ENCODE measurements around the gene EBF3. TPM values are rescaled to one million over a fixed set of nuclear protein-coding genes. Genes with fewer than 3 reads are reported as not detected.

EBF3 gene
- total RNA-seq, 1 donor from 2014 or later = 21.9 TPM

DNA sequence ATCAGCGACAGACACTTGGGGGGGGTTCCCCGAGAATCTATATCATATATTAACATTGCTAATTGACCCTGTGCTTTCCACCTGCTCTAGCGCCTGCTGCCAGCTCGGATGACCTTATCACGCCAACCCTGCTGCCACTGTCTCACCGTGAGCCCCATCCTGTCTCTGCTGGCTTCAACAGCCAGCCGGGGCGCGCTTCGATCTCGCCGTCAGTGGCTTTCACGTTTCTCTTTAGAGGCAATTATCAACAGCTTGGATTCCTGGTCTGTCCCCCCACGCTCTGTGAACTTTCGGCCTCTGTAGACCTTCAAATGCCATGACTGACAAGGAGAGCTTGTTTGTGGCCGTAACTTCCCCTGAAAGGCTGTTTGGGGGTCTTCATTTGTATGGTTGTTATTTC is 123.0 kb downstream of the EBF3 start:
- DNase-seq (ENCODE audit: low read depth) = no peak

DNA sequence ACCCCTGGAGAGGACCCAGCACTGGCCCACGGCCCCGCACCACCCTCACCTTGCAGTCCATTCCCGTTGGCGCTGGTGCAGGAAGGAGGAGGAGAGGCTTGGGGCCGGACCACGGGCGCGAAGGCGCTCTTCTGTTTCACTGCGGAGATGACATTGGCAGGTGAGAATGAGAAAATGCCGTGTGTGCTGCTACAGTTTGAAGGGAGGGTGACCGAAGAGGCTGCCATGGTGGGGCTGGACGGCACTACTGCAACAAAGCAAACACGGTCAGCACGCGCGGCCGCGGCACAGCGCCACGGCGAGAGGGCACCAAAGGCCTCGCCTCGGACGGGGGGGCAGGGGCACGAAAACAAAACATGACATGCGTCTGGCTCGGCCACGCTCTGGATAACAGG is 123.9 kb downstream of the EBF3 start:
- DNase-seq (ENCODE audit: low read depth) = no peak

DNA sequence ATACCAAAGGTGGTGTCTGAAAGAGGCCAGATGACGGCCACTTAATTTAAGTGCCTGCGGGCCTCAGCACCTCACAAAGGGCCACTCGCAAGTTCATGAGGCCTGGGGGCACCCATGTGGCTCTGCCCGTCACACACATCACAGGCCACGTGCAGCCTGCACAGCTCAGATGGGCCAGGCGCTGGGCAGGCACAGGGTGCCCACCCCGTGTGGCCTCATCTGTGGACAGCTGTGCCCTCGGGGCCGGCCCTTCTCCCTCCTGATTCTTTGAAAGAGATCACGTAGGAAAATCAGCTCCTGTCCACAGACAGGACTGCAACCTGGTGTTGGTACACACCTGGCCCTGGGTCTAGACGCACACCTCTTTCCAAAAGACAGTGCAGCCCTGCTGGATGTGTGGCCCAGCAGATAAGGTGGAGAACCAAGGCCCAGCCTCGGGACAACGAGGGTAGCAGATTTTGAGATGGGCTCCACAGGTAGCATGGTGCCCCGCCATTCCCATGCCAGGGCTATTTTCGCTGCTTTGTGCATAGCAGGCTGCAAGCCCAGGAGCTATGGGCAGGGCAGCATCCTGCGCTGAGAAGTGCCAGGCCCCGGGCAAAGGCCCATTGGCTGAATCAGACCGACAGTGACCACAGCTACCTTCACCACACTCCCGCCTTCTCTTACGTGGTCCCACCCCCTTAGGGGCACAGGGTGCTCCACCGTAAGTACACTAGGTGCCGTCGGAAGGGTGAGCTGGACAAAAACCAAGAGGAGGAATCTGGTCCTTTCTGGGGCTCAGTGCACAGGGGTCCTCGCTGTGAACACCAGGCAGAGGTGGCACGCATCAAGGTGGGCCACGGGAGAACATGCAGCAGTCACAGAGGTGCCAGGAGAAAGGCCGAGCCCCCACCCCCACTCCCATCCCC is 124.5 kb downstream of the EBF3 start:
- DNase-seq (ENCODE audit: low read depth) = no peak

DNA sequence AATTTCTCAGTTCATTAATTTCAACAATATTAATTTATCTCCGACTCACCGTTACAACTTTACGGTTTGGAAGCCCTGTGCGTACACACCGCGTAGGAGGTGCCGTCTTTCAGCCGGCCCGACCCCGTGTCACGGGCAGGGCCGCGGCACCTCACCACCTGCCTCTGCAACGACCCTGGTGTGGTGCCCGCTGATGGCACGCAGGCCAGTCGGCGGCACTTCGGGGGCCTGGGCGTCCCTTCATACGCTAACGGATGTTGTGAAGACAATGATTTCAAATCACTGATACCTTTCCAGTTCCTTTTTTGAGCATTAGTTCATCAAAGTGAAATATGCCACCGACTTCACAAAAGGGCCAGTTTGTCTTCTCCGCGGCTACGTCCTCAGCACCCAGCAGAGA is 125.3 kb downstream of the EBF3 start:
- DNase-seq (ENCODE audit: low read depth) = no peak

DNA sequence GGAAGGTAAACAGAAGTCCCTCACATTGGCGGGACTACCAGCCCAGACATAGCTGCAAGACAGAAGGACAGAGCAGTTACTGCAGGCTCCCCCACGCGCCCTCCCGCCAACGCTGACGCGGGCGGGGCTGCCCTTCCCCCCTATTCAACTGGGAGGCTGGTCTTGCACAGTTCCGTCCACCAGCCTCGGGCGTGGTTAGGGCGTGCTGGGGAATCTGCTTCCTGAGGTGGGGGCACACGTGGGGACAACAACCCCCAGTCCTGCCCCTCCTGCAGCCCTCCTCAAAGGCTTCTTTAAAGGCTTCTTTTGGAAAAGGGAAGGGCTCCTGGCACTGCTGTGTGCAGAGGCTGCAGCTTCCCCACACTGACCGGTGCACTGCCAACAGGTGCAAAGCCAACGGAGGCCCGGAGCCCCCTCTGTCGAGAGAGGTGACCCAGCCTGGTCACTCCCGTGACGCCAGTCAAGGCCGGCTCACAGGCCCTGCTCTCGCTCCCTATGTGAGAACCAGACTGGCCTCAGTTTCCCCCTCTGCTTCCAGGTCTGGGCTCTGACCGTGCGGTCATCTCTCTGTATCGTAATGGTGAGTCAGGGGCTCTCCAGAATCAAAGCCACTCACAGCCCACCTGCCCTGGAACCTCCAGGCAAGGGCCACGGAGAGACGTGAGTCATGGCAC is 126.0 kb downstream of the EBF3 start:
- DNase-seq (ENCODE audit: low read depth) = no peak

DNA sequence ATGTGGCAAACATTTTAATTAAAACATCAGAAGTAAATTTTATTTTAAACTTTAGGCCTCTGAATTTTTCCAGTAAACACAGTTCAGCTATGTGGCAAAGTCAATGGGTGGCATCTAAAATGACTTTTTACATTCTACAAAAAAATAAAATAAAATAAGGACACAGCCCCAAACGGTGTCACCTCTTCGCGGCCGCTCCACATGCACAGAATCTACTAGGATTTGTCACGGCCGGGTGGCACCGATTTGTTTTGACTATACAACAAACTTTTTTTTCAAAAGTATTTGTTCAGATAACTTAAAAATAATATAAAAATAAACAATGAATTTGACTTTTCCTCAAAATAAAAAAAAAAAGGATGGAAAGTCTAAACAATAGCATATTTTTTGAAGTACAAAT is 127.8 kb downstream of the EBF3 start:
- DNase-seq (ENCODE audit: low read depth) = no peak

DNA sequence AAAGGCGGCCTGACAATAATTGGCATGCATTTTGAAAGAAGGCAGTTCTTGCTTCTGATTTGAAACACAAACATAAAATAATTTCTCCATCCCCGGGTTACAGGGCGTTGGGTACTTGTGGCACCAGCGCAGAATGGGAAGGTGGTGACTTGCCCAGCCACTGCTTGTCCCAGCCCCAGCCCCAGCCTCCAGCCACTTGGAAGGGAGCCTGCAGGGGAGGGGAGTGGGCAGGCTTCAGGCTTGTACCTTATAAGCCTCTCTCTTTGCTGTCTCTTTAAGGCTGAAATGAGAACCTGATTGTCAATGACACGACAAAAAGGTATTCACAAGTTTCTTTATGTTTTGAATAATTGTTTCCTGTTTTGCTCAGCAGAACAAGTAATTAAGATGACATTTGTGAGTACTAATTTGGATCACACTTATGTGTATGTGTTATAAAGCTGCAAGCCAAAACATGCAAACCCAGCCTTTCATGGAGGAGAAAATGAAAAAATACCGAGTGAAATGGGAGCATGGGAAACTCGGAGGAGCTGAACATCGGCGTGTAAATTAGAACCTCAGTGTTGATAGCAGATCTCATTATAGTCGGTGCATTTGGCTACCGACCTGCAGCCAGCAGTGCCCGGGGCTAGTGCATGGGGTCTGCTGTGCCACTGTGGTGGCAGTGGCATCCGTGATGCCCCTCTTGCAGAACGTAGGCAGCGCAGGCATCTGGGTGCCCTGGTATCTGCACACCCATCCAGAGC is 129.9 kb downstream of the EBF3 start:
- DNase-seq (ENCODE audit: low read depth) = no peak

DNA sequence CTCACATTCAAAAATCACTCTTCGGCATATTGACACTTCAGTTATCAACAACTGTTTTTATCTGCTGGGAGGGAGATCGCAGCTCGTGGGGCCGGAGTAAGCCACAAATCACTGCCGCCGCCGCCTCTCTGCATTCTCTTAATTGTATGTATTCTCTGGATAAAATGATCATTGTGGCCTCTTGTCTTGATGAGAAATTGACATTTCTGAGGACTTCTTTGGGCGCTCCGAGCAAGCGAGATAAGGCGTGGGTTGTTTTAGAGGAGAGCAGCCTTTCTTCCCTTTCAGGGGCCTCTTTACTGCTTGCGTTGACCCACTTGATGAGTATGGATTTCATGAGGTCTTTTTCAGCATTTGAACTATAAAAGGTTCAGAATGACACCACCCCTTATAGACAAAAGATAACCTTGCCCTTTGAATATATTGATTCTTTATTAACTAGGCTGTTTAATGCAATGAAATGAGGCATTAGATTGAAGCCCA is 130.6 kb downstream of the EBF3 start:
- no peak for DNase-seq (ENCODE audit: low read depth)

DNA sequence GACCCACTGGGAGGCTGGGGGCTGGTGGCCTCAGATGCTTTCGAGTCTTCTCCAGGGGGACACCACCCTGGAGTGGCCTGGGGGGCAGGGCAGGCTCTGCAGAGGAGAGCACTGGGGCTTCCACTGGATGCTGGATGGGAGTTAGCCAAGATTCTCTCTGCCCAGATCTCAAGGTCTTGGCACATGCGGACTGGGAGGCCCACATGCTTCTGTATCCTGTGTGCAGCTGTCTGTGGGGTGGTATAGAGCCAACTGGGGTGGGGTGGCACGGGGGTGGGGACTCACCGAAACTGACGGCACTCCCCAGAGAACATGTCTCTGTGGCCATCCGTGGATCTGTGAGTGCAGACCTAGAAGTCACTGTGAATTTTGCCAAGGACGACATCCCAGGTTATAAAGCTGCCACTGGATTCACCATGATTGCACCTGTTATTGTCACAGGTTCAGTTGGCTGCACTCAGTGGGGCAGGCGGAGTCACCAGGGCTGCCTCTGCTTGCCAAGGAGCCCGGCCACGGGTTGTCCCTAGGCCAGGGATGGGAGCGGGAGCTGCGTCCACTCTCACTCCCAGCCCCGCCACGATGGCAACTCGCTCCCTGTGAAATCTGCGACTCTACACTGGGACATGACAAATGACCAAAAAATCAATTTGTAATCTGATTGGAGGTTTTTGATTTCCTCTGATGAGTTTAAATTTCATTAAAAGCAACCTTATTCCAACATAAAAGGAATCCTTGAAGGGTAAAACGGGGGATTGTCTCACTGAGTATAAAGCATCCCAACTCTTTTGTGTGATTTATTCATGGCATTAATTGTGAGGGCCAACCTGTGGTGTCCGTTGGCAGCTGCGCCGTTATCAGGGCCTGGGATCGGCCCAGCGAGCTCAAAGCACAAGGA is 131.3 kb downstream of the EBF3 start:
- peak; percentile 87 for DNase-seq (ENCODE audit: low read depth)

DNA sequence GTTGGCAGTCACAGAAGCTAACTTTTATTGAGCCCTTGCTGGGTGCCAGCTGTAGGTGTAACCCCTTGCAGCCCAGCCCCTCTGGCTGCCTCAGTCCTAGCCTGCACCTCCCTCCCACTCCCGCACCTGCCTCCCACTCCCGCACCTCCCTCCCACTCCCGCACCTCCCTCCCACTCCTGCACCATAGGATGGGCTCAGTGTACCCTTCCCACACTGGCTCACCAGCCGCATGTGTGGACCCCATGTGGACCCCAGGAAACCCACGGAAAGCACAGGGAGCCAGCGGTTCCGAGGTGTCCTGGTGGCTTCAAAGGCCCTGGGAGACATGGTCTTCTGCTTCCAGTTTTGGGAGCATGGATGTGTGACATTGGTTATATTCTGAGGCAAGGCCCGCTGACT is 132.9 kb downstream of the EBF3 start:
- DNase-seq (ENCODE audit: low read depth) = no peak

DNA sequence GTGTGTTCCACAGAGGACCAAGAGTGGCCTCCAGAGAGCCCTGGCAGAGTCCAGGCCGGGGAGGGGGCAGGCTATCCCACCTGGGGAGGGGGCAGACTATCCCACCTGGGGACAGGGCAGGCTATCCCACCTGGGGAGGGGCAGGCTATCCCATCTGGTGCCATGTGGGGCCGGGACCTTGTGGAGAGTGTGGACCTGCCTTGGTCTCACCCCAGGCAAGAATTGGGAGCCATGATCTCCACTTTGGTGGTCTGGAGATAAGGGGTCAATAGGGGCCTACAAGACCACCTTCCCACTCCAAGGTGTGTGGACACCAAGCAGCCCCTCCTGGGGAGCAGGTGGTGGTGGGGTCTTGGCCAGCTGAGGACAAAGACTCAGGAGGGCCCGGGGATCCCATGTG is 138.2 kb downstream of the EBF3 start:
- DNase-seq (ENCODE audit: low read depth) = no peak

DNA sequence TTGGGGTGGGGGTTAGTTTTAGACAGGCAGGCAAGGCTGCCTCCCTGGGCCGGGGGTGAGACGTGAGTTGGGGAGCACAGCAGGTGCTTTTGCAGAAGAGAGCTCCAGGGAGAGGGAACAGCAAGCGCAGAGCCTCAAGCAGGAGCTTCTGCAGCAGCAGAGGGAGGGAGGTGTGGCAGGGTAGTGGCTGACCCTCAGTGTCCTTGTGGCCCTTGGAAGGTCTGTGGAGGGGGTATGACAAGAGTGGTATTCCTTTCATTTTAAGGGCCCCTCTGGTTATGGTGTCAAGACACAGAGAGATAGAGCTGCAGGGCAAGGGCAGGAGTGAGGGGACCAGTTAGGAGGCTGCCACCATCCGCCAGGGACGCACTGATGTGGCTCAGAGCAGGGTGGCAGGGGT is 138.9 kb downstream of the EBF3 start:
- no peak for DNase-seq (ENCODE audit: low read depth)

DNA sequence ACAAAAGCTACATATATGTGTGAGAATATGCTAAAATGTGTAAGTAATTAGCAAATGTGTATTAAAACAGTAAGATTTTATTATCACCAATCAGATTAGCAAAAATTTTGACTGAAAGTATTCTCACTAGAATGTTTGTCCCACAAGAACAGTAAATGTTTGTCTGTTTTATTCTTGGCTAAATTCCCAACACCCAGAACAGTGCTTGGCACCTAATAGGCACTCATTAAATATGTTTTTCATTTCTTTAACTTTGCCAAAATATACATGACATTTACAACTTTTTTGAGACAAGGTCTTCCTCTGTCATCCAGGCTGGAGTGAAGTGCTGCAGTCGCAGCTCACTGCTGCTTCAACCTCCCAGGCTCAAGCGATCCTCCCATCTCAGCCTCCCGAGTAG is 143.6 kb downstream of the EBF3 start:
- DNase-seq (ENCODE audit: low read depth) = no peak

DNA sequence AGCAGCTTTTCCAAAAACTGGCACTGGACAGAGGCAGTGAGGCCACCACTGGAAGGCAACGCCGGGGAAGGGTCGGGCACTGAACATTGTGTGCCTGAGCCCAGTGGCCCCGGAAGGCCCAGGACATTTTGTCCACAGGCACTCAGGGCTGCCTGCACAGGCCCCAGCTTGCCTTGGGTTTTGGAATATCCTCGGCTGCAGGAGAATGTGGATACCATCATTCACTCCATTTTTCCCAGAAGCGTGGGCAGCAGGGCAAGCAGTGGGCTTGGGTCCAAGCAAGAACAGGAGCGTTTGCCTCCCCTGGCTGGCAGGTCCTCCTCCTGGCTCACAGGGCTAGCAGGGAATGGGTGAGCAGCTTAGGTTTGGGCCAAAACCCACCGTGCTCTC is 147.4 kb downstream of the EBF3 start:
- no peak for DNase-seq (ENCODE audit: low read depth)

DNA sequence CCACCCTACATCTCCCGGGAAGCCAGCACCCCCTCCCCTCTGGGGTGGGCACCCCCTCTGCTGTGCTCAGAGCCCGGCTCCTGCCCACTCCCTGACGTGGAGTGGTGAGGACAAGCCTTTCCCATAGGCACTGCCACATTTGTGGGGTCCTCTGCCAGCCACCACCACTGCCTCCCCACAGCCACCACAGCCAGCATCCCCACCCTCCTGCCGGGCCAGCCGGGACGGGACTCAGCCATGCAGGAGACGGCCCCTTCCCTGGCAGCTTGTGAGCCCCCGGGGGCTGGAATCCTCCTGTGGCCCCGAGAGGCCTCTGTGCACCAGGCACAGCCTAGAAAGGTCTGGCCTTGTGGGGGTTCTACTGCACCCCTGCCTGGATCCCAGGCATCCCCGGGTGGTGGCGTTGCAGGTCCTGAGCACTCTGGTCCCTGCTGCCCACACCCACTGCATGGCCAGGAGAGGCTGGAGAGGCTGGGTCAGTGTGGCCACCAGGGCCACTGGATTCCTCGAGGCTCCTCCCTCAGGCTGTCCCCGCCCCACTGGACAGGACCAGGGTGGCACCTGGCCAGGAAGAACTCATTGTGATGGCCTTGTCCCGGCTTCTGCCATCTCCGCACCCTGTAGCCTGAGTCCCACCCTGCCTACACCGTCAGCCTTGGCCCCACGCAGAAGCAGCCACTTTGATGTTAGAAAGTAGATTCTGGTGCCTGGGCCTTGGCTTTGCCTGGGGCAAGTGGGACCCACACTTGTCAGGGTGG is 148.0 kb downstream of the EBF3 start:
- no peak for DNase-seq (ENCODE audit: low read depth)

DNA sequence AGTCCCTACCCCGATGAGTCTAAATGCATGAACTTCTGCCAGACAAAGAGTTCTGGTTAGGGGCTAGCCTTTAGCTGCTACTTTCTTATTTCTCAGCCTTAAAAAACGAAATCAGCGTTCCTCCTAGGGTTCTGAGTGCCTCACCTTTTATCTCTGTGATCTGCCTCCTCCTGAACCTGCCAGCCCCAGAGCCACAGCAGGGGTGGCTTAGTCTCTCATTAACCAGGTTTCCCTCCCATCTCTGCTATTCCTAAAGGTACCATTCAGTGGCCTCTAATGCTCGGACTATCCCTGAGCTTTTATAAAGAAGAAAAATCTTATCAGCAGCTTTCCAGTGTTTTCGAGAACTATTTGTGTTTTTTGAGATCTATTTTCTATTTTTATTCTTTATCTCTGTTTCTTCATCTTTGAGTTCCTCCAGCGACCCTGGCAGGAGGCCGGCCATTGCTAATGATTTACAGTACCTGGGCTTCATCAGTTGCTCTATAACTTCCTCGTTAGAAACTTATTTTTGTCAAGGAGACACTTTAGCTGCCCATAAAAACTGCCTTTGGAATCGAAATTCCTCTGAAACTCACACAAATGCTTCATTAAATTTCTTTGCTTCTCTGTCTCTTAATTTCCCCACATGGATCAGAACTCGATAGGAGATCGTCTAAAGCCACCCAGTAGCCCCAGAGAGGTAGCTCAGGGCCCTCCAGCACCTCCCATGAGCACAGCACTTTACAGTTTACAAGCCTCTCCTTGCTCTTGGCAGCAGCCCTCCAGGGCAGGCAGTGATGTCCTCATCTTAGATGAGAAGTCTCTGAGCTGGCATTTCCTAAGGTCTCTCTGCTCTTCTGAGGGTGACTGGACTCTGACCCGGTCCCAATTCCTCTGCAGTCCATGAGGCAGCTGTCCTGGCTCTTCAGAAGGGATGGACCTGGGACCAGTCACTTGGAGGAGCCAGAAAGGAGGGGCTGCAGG is 149.1 kb downstream of the EBF3 start:
- no peak for DNase-seq (ENCODE audit: low read depth)

DNA sequence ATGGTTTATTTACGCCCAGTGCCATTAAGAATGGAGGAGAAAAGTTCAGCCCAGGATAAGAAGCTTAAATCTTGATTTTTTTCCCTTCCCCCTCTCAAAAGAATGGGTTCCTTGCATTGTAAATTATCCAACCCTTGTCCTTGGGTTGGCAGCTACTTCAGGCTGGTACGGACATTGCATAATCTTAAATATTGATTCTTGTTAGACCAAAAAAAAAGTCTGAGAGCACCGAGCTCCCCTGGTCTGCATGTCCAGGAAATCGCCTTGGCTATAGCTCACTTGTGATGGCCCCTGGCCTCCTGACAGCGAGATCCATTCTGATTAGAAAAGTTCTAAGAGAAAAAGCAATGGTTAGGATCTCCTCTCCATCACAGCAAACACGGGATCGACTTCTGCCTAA is 151.7 kb downstream of the EBF3 start:
- DNase-seq (ENCODE audit: low read depth) = no peak

DNA sequence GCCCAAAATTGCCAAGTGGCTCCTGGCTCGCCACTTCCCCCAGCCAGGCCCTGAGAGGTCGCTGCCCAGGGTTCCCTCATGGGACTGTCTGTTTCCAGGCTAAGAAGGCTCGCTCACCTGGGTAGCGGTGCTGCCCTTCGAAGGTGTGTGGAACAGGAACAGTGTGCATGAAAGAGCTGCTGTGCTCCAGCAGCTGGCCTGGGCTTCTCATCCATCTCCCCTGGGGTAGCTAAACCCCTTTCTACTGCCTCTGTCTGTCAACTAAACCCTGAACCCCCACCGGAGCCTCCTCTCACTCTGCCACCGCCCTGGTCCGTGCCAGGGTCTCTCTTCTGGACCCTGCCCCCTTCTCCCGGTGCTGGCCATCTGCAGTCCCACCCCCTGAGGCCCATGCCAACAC is 152.9 kb downstream of the EBF3 start:
- no peak for DNase-seq (ENCODE audit: low read depth)

DNA sequence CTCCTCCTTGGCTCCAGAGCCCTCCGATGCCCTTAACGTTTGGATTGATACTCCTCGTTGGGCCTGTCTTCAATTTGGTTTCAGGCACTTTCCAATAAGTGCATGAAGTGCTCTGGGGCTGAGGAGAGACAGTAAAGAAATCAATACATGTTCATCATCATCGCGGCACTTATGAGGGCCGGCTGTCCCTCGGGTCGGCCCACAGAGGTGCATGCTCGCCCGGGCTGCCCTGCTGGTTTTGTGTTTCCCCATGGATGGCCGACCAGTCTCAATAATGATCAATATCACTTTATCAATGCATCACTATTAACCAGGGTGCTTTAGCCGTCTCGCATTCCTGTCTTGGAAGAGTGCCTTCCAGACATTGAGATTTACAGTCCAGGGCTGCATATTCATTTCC is 154.2 kb downstream of the EBF3 start:
- no peak for DNase-seq (ENCODE audit: low read depth)

Data from myocyte (in vitro differentiated cells).